H1 (cell line): ENCODE data around the gene ZNF423. TPM values are rescaled to one million over a fixed set of nuclear protein-coding genes. Genes with fewer than 3 reads are reported as not detected.

Experiments
- CTCF ChIA-PET: fragments of 300-600 bp; sonication (Branson Sonifier 250); formaldehyde crosslinking; loops from one replicate; lab custom pipeline; 2021; ENCODE audit not compliant: partially characterized antibody; lab: Charles Lee
- POLR2A ChIA-PET: fragments of 300-600 bp; sonication (Branson Sonifier 250); formaldehyde crosslinking; loops from one replicate; lab custom pipeline; 2021; ENCODE audit warnings: inconsistent platforms; ENCODE audit not compliant: partially characterized antibody; lab: Charles Lee
- DNase-seq, 2 experiments: peaks; one replicate each; pipeline versions ENCODE4 v3.0.0 to v3.0.0-alpha.2; 2010 to 2022; ENCODE audit warnings: low spot score in 2 of 2, low read depth in 1 of 2, mixed read lengths in 1 of 2
- FAIRE-seq: peaks from 2 replicates; lab custom pipeline; 2011; peaks lifted over from hg19 to GRCh38; lab: Jason Lieb, UNC
- H2AFZ ChIP-seq: 2 replicates; pipeline ENCODE4 v1.8.1; 2012; ENCODE audit warnings: low read length, inconsistent platforms
- H2AK5ac ChIP-seq: 2 replicates; pipeline ENCODE4 v1.6.1; 2013; ENCODE audit warnings: low read depth, low read length
- H2BK120ac ChIP-seq: replicated peaks from 2 replicates; pipeline ENCODE3; 2013; ENCODE audit warnings: low read depth, low read length, inconsistent platforms
- H2BK12ac ChIP-seq: 2 replicates; pipeline ENCODE4 v1.6.1; 2013; ENCODE audit warnings: low read depth, low read length
- H2BK15ac ChIP-seq: 2 replicates; pipeline ENCODE4 v1.6.1; 2013; ENCODE audit warnings: low read length
- H2BK20ac ChIP-seq: 2 replicates; pipeline ENCODE4 v1.6.1; 2013; ENCODE audit warnings: low read length
- H2BK5ac ChIP-seq: 2 replicates; pipeline ENCODE4 v1.6.1; 2013; ENCODE audit warnings: low read depth, low read length
- H3K14ac ChIP-seq: 2 replicates; pipeline ENCODE4 v1.6.1; 2013; ENCODE audit warnings: inconsistent platforms; ENCODE audit not compliant: insufficient read length
- H3K18ac ChIP-seq: 2 replicates; pipeline ENCODE4 v1.6.1; 2013; ENCODE audit warnings: low read length; ENCODE audit errors: extremely low read depth
- H3K23ac ChIP-seq: 2 replicates; pipeline ENCODE4 v1.6.1; 2013; ENCODE audit warnings: inconsistent platforms; ENCODE audit not compliant: insufficient read length
- H3K23me2 ChIP-seq: 2 replicates; pipeline ENCODE4 v1.6.1; 2013; ENCODE audit warnings: low read depth, low read length
- H3K27ac ChIP-seq: 2 replicates; pipeline ENCODE4 v1.6.1; 2011; ENCODE audit warnings: low read depth, low read length, inconsistent platforms
- H3K27me3 ChIP-seq, 4 experiments: replicated peaks in 1 of 4; 1 replicate in 1 of 4; 2 replicates in 3 of 4; pipeline versions ENCODE4 v1.6.1 to v1.8.1; 2011 to 2013; ENCODE audit warnings: low read length in 3 of 4, mild to moderate bottlenecking in 3 of 4, inconsistent platforms in 2 of 4, mixed read lengths in 2 of 4, moderate library complexity in 1 of 4; ENCODE audit not compliant: control insufficient read depth in 3 of 4, insufficient read depth in 3 of 4; ENCODE audit errors: extremely low read depth in 1 of 4
- H3K36me3 ChIP-seq, 4 experiments: 2 replicates each; pipeline versions ENCODE4 v1.6.1 to v1.8.1; 2011 to 2013; ENCODE audit warnings: mild to moderate bottlenecking in 4 of 4, low read length in 3 of 4, moderate library complexity in 2 of 4, control low read depth in 1 of 4, inconsistent platforms in 1 of 4; ENCODE audit not compliant: insufficient read depth in 4 of 4, control insufficient read depth in 2 of 4
- H3K4ac ChIP-seq: replicated peaks from 2 replicates; pipeline ENCODE3; 2013; ENCODE audit warnings: low read length, low read depth, mixed read lengths, inconsistent platforms; ENCODE audit not compliant: insufficient read length
- H3K4me1 ChIP-seq, 4 experiments: replicated peaks in 1 of 4; 1 replicate in 1 of 4; 2 replicates in 3 of 4; pipeline versions ENCODE4 v1.6.1 to v1.8.1; 2011 to 2013; ENCODE audit warnings: low read length in 3 of 4, inconsistent platforms in 2 of 4, mixed read lengths in 1 of 4; ENCODE audit not compliant: insufficient read depth in 4 of 4, control insufficient read depth in 3 of 4
- H3K4me2 ChIP-seq, 2 experiments: 2 replicates each; pipeline versions ENCODE4 v1.6.1 to v1.8.1; 2011 to 2013; ENCODE audit warnings: low read depth in 2 of 2, low read length in 2 of 2, control low read depth in 1 of 2, inconsistent platforms in 1 of 2, mild to moderate bottlenecking in 1 of 2; ENCODE audit not compliant: insufficient read depth in 1 of 2
- H3K4me3 ChIP-seq, 4 experiments: fragments of 200-600, 300-600 bp in 1 of 4; sonication (generic), shearing (Covaris generic), sonication (Bioruptor Twin) in 1 of 4; 2 replicates each; pipeline versions ENCODE4 v1.5.1 to v1.8.1; 2011 to 2016; ENCODE audit warnings: low read length in 4 of 4, low read depth in 3 of 4, control low read depth in 2 of 4, inconsistent platforms in 2 of 4, mild to moderate bottlenecking in 2 of 4, mixed read lengths in 1 of 4, moderate library complexity in 1 of 4; ENCODE audit not compliant: insufficient read depth in 2 of 4; ENCODE audit errors: extremely low read depth in 1 of 4
- H3K56ac ChIP-seq: replicated peaks from 2 replicates; pipeline ENCODE3; 2013; ENCODE audit warnings: low read depth, mild to moderate bottlenecking, mixed read lengths, low read length, inconsistent platforms; ENCODE audit not compliant: insufficient read length
- H3K79me1 ChIP-seq: 2 replicates; pipeline ENCODE4 v1.6.1; 2013; ENCODE audit warnings: low read depth, low read length, control low read depth
- H3K79me2 ChIP-seq, 2 experiments: 2 replicates each; pipeline versions ENCODE4 v1.6.1 to v1.8.1; 2012 to 2013; ENCODE audit warnings: low read length in 2 of 2, mild to moderate bottlenecking in 2 of 2, inconsistent platforms in 1 of 2; ENCODE audit not compliant: insufficient read depth in 2 of 2, control insufficient read depth in 1 of 2
- H3K9ac ChIP-seq, 4 experiments: replicated peaks in 1 of 4; 1 replicate in 1 of 4; 2 replicates in 3 of 4; pipeline versions ENCODE4 v1.6.1 to v1.8.1; 2011 to 2013; ENCODE audit warnings: low read depth in 3 of 4, low read length in 3 of 4, control low read depth in 2 of 4, mild to moderate bottlenecking in 2 of 4, moderate library complexity in 2 of 4, inconsistent platforms in 1 of 4; ENCODE audit errors: extremely low read depth in 1 of 4
- H3K9me3 ChIP-seq, 2 experiments: 2 replicates each; pipeline versions ENCODE4 v1.6.1 to v1.8.1; 2012 to 2013; ENCODE audit warnings: mild to moderate bottlenecking in 2 of 2, moderate library complexity in 2 of 2, control low read depth in 1 of 2, inconsistent platforms in 1 of 2, low read depth in 1 of 2, low read length in 1 of 2, mixed read lengths in 1 of 2; ENCODE audit not compliant: insufficient read depth in 2 of 2
- H4K20me1 ChIP-seq, 2 experiments: replicated peaks in 1 of 2; 2 replicates each; pipeline versions ENCODE3 to v1.8.1; 2011 to 2013; ENCODE audit warnings: inconsistent platforms in 2 of 2, low read length in 2 of 2, mild to moderate bottlenecking in 1 of 2; ENCODE audit not compliant: insufficient read depth in 2 of 2, control insufficient read depth in 1 of 2
- H4K5ac ChIP-seq: 2 replicates; pipeline ENCODE4 v1.6.1; 2013; ENCODE audit warnings: low read length, low read depth, mixed read lengths, inconsistent platforms; ENCODE audit not compliant: insufficient read length
- H4K8ac ChIP-seq: 2 replicates; pipeline ENCODE4 v1.8.0; 2013; ENCODE audit warnings: mild to moderate bottlenecking, moderate library complexity, low read length, inconsistent platforms; ENCODE audit not compliant: insufficient read depth; ENCODE audit errors: extremely low read depth
- H4K91ac ChIP-seq: replicated peaks from 2 replicates; pipeline ENCODE3; 2013; ENCODE audit warnings: low read length, mixed read lengths, inconsistent platforms; ENCODE audit not compliant: insufficient read length
- KDM1A ChIP-seq: fragments of 200-600, 300-600 bp; sonication (generic); IDR thresholded peaks from 2 replicates; pipeline ENCODE4 v1.7.1; 2016; ENCODE audit warnings: mild to moderate bottlenecking, low read length, borderline replicate concordance
- POLR2AphosphoS5 ChIP-seq: IDR thresholded peaks from 2 replicates; pipeline ENCODE4 v1.6.1; 2011; ENCODE audit warnings: low read depth, low read length
- WGBS, 2 experiments: shearing (Covaris generic) in 1 of 2; methylation state at CpG; one replicate each; pipeline versions ENCODE4 v1.1.6 to v1.1.7; 2013 to 2015; ENCODE audit warnings: low lambda C conversion rate in 2 of 2, mixed read lengths in 2 of 2, inconsistent platforms in 1 of 2, low coverage in 1 of 2, missing lambda C conversion rate in 1 of 2; ENCODE audit not compliant: insufficient replicate concordance in 2 of 2, insufficient coverage in 1 of 2, insufficient read length in 1 of 2; ENCODE audit errors: extremely low coverage in 1 of 2, missing lambda C conversion rate in 1 of 2; 5-methylcytosine and 5-hydroxymethylcytosine counted together
- polyA plus RNA-seq, 7 experiments: library from polyadenylated mRNA; depleted of rRNA in 3 of 7; stranded (reverse) in 5 of 7; unstranded in 2 of 7; fragments of >200 nt in 5 of 7; fragments of 200-250 nt in 2 of 7; gene quantifications; 1 replicate in 5 of 7; 2 replicates in 1 of 7; 4 replicates in 1 of 7; pipeline versions ENCODE4 v1.2.1 to v1.2.3, GENCODE V29; 2011 to 2013; ENCODE audit warnings: missing spikeins in 2 of 7, mixed read lengths in 2 of 7
- total RNA-seq: library from RNA; stranded (reverse); fragmentation: NEBNext Ultra II Directional; extraction: Animal tissue kit (Norgen Biotek cat#: 25700); gene quantifications from 2 replicates; pipeline ENCODE4 v1.2.1, GENCODE V29; 2021

The ZNF423 gene
- total and polyA plus RNA-seq, 2 of the 8 experiments (the other 6 are each of a cell fraction or from before 2014, with no cell fraction given): 38.2 to 52.3 TPM

DNA sequence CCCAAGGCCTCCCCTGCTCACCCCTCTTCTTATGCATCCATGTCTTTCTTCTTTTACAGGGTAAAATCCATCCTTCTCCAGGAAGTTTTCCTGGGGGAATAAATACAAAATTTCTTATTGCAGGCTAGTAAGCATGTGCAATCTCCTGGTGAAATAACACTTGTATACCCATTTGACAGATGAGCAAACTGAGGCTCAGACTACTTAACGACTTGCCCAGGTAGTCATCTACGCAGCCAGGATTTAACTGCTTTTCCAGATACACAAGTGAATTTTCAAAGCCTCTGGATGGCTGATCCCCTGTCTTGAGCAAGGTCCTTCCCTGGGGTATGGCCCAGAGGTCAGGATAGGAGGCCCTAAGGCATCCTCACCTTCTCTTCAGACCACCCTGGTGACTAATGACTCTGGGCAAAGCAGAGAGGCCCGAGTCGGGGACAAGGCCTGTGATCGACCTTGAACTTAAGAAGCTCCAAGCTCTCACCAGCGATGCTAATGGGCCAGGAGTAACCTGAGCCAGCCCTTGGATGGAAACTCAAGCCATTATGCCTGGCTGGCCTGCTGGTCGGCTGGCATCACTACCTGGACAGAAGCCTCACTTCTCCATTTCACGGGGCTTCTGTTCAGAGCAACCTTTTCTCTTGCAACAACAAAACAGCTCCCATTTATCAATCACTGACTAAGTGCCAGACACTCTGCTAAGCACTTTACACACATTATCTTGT, 33.1 kb downstream of the ZNF423 start:
- Histone ChIP-seq H3K79me1 (peaks cover 10% of the 10 kb centered on the region; the same call in 1 of the 2 replicates), H3K14ac (no peak overlapping the region), H3K27ac (no peak overlapping the region), H3K4me2 (no peak overlapping the region), H2BK5ac (no peak overlapping the region), H3K23ac (no peak overlapping the region), H3K27me3 (no peaks in the 10 kb centered on the region), H3K56ac (no peak overlapping the region), H2BK120ac (no peak overlapping the region), H2BK12ac (no peak overlapping the region), H2AK5ac (no peak overlapping the region), H4K91ac (no peak overlapping the region), H3K9ac (no peak overlapping the region), H3K36me3 (peaks cover 0 to under 1% (median 0%) of the 10 kb centered on the region in 4 experiments; a peak in 2 of 8 replicates), H3K23me2 (peaks cover 3% of the 10 kb centered on the region; the same call in 1 of the 2 replicates), H4K20me1 (peaks cover 11 to 16% of the 10 kb centered on the region in 2 experiments), H2BK20ac (no peak overlapping the region), H3K9me3 (no peaks in the 10 kb centered on the region), H3K4me3 (no peak overlapping the region), H3K4me1 (peaks cover 9 to 21% (median 15%) of the 10 kb centered on the region in 4 experiments), H2BK15ac (peak overlapping the region; percentile 83; the same call in 1 of the 2 replicates), H3K79me2 (peaks cover 0 to 71% of the 10 kb centered on the region in 2 experiments; a peak in 2 of 4 replicates), H3K4ac (no peak overlapping the region), H4K8ac (no peak overlapping the region), H4K5ac (no peak overlapping the region), H3K18ac (no peak overlapping the region), H2AFZ (no peak overlapping the region)
- CTCF ChIA-PET: interaction anchor here (0.7 to 2.2 kb wide), 5 partner anchors 11 to 364 kb away, joined by 3 to 4 read pairs (median 3); no protein-coding TSS in a partner anchor
- no peak for DNase-seq
- no peak for TF ChIP-seq POLR2AphosphoS5
- TF ChIP-seq KDM1A: peak; percentile 78; the same call in 1 of the 2 replicates
- POLR2A ChIA-PET: interaction anchor here (0.9 to 1.6 kb wide), 2 partner anchors 27 to 35 kb away, joined by 3 to 4 read pairs; no protein-coding TSS in a partner anchor
- no peak for FAIRE-seq
- 89% methylated on average over 8 of the region's 8 CpGs; no CpG with 5 or more reads in 1 of the 2 experiments for WGBS, 2 experiments
